Stimulated activated CD8-positive, alpha-beta memory T cell treated with anti-CD3 and anti-CD28 coated beads, Interleukin-15, amount 100 ng/mL, for 4 hours (primary cell): ENCODE measurements around the gene PHF13.
"Not testable (repeated sequence)": the region's sequence is repeated elsewhere in the genome, so short reads cannot be mapped to it uniquely, and the experiment has no call there.

Source experiments
- DNase-seq, 2 donors: peaks; one replicate each; pipeline ENCODE4 v3.0.0-alpha.2; 2020; ENCODE audit warnings: low read depth in 2 of 2

PHF13 gene

DNA sequence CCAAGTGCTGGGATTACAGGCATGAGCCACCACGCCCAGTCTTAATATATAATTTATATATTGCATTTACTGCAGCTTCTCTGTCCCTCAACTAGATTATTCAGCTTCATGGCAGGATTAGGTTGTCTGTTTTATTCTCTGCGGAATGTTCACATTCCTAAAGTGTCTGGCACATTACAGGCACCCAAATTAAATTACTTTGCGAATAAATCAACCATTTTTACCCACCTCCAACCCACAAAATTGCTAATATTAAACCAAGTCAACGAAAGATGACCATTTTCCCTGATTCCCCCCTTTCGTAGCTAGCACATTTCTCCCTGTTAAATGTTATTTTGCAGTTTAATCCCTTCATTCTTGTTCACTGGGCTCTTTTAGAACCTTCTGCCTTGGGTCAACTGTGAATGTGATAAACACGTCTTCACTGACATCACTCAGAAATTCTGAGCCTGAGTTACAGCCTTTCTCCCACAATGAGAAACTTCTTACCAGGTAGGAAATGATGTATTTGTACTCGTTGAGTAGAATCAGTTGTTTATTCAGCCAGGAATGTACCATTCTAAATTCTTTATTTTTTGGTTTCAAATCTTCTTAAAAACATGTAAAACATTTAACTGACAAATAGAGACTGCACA, 47.0 kb downstream of the PHF13 start:
- no peak for DNase-seq

GRCh38 chr1:6662468-6662867, 48.9 kb downstream of the PHF13 start:
- DNase-seq, result not testable (repeated sequence)

GRCh38 chr1:6666696-6667095, 53.2 kb downstream of the PHF13 start:
- DNase-seq, result no peak

DNA sequence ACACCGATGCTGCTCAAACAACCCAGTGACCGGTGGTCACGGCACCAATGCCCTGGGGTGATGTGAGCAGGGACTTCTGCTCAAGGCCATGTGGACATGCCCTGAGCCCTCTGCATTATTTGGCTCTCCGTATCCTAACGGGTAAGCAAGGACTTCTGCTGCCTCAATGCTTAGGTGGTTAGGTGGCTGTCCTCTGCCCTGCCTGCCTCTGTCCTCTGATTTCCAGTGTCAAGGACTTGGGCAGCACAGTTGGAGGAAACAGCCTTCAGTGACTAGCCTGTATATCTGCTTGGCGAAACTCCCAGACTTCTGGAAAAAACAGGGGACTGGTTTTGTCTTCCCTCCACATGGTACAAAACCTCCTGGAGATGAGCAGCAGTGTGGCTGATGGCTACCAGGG, 53.6 kb downstream of the PHF13 start:
- no peak for DNase-seq

- DNase-seq, result no peak
These were observed 55.0 kb downstream of the PHF13 start for GRCh38 chr1:6668503-6668902.

- DNase-seq, result no peak
These were observed 59.0 kb downstream of the PHF13 start for GRCh38 chr1:6672558-6672957.
